ENCODE data around the gene SCNN1A. TPM values are rescaled to one million over a fixed set of nuclear protein-coding genes. Genes with fewer than 3 reads are reported as not detected.

The SCNN1A gene
- total and polyA plus RNA-seq, 2 donors (not counting 3 experiments of a cell fraction or from before 2014, with no cell fraction given): 0.12 to 0.18 TPM

DNA sequence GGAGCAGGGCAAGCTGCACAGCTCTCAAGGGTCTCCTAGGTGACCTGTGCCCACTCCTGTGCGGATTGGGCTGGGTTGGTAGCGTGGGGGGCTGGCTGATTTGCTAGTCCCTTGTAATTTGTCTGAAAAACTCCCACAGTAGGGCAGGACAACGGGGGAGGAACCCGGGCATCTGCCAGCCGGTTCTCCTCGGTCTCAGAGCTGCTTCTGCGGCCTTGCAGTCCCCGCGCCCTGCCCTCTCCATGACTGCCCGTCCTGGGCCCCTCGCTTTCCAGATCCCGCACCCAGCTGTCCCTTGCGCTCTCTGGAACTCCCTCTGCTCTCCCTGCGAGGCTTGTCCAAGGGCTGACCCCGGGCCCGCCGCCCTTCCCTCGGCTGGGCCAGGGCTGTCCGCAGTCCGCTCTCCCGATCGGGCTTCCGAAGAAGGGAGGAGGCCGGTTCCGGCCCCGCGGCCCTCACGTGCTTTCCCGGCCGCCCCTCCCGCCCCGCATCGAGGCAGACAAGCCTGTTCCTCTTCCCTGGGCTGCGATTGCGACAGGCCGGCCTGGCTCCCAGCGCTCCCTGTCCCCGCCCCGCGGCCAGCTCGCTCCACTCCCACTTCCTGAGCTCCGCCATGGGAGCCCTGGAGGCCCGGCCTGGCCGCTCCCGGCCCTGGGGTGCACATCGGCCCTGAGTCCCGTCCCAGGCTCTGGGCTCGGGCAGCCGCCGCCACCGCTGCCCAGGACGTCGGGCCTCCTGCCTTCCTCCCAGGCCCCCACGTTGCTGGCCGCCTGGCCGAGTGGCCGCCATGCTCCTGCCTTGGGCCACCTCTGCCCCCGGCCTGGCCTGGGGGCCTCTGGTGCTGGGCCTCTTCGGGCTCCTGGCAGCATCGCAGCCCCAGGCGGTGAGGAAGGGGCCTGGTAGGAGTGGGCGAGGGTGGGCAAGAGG, 8.5 kb upstream of the SCNN1A start, which contains the start of gene LTBR:
Gene LTBR, plus strand, starts transcription at position 591 of the 927 bp plus-strand sequence. Its CDS starts 197 bp downstream, at position 788.
- Histone ChIP-seq H3K9me1 (replicated peaks; ENCODE audit: control insufficient read depth, extremely low read depth, insufficient read depth, low read length) (no peaks in the 10 kb centered on the region), H2AFZ (ENCODE audit: low read depth, low read length) (peak within 1 kb of the TSS; percentile 69), H3K79me2 (ENCODE audit: control insufficient read depth, insufficient read depth, low read length) (peaks cover 20% of the 10 kb centered on the region), H3K4me3 (replicated peaks in 1 of 3; ENCODE audit: insufficient read depth in 1 of 3, low read depth in 1 of 3, low read length in 3 of 3) (peak within 1 kb of the TSS; percentile 48 to 73 (median 72)), H3K4me2 (ENCODE audit: insufficient read depth, low read length) (peak within 1 kb of the TSS; percentile 83), H3K9ac (replicated peaks; ENCODE audit: extremely low read depth, insufficient read depth, low read length) (peak within 1 kb of the TSS; percentile 90), H3K27me3 (ENCODE audit: control insufficient read depth in 2 of 2, insufficient read depth in 2 of 2, low read length in 2 of 2) (no peaks in the 10 kb centered on the region), H3K27ac (ENCODE audit: insufficient read depth, low read depth, low read length) (peak within 1 kb of the TSS; percentile 81), H3K36me3 (ENCODE audit: control insufficient read depth in 2 of 2, extremely low read depth in 1 of 2, insufficient read depth in 2 of 2, low read length in 2 of 2) (peaks cover 9 to 19% of the 10 kb centered on the region in 2 experiments), H3K4me1 (ENCODE audit: control insufficient read depth, extremely low read depth, insufficient read depth, low read length) (peaks cover 20% of the 10 kb centered on the region), H3K9me3 (replicated peaks; ENCODE audit: control insufficient read depth, insufficient read depth, low read length) (no peaks in the 10 kb centered on the region), H4K20me1 (replicated peaks; ENCODE audit: control insufficient read depth, extremely low read depth, insufficient read depth, low read length) (no peaks in the 10 kb centered on the region)
- dilution Hi-C loops (cut with MboI; ENCODE audit: extremely low pct_ligation_motif_present, low sequenced_read_pairs) (no loop called here), intact Hi-C loops (cut with micrococcal nuclease) (loop anchor here (1.0 kb wide), 3 partner anchors 48 to 68 kb away; partner anchors contain the start of gene TAPBPL)
- DNase-seq (ENCODE audit: low read depth, low spot score) (peak; percentile 89), FAIRE-seq (peak; percentile 88)
- ChIA-PET POLR2A (interaction anchor here (1.4 to 1.9 kb wide), 2 partner anchors 47 to 87 kb away, joined by 5 to 7 read pairs; partner anchors contain the start of gene VAMP1), CTCF (interaction anchor here (0.7 to 3.4 kb wide), 13 partner anchors 10 to 154 kb away, joined by 3 to 20 read pairs (median 4); no protein-coding TSS in a partner anchor)
- TF ChIP-seq POLR2A (IDR thresholded peaks at IDR 0.05; ENCODE audit: low read depth, low read length) (peak; percentile 87), JUN (IDR thresholded peaks at IDR 0.05; ENCODE audit: borderline replicate concordance, insufficient read depth, insufficient read length, low read depth) (no peak), FOS (IDR thresholded peaks at IDR 0.05; ENCODE audit: borderline replicate concordance, insufficient read depth, low read length) (no peak), MYC (IDR thresholded peaks at IDR 0.05; ENCODE audit: low read depth, low read length) (no peak), POLR2AphosphoS5 (IDR thresholded peaks at IDR 0.05; ENCODE audit: insufficient read depth, low read depth, low read length) (peak; percentile 72), GATA2 (IDR thresholded peaks at IDR 0.05; ENCODE audit: insufficient read depth, insufficient read length, low read depth, low read length) (no peak), EZH2 (IDR thresholded peaks at IDR 0.05; ENCODE audit: borderline replicate concordance, low read depth, low read length, severe bottlenecking) (no peak)
- TF ChIP-seq, protein P1, sequence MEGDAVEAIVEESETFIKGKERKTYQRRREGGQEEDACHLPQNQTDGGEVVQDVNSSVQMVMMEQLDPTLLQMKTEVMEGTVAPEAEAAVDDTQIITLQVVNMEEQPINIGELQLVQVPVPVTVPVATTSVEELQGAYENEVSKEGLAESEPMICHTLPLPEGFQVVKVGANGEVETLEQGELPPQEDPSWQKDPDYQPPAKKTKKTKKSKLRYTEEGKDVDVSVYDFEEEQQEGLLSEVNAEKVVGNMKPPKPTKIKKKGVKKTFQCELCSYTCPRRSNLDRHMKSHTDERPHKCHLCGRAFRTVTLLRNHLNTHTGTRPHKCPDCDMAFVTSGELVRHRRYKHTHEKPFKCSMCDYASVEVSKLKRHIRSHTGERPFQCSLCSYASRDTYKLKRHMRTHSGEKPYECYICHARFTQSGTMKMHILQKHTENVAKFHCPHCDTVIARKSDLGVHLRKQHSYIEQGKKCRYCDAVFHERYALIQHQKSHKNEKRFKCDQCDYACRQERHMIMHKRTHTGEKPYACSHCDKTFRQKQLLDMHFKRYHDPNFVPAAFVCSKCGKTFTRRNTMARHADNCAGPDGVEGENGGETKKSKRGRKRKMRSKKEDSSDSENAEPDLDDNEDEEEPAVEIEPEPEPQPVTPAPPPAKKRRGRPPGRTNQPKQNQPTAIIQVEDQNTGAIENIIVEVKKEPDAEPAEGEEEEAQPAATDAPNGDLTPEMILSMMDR (IDR thresholded peaks at IDR 0.05; ENCODE audit: extremely low read depth in 1 of 2, insufficient read depth in 1 of 2, low read depth in 1 of 2, low read length in 2 of 2): peak in 1 of 2 donors; percentile 5
- TF ChIP-seq, protein P2, sequence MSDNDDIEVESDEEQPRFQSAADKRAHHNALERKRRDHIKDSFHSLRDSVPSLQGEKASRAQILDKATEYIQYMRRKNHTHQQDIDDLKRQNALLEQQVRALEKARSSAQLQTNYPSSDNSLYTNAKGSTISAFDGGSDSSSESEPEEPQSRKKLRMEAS (IDR thresholded peaks at IDR 0.05; ENCODE audit: insufficient read depth, insufficient read length): peak; percentile 47
- BruUV-seq (replicated peaks): TSS peak; percentile 48
